Measurements from ENCODE around the gene TSPAN9. TPM values are rescaled to one million over a fixed set of nuclear protein-coding genes. Genes with fewer than 3 reads are reported as not detected.

TSPAN9 gene
- total RNA-seq, 4 donors from 2014 or later: 23.4 to 43.3 (median 29.4) TPM

GRCh38 chr12:3203713-3204112 lies 126.5 kb downstream of the TSPAN9 start:
- no peak for ATAC-seq (ENCODE audit: low FRiP score)
- TF ChIP-seq, protein P1, sequence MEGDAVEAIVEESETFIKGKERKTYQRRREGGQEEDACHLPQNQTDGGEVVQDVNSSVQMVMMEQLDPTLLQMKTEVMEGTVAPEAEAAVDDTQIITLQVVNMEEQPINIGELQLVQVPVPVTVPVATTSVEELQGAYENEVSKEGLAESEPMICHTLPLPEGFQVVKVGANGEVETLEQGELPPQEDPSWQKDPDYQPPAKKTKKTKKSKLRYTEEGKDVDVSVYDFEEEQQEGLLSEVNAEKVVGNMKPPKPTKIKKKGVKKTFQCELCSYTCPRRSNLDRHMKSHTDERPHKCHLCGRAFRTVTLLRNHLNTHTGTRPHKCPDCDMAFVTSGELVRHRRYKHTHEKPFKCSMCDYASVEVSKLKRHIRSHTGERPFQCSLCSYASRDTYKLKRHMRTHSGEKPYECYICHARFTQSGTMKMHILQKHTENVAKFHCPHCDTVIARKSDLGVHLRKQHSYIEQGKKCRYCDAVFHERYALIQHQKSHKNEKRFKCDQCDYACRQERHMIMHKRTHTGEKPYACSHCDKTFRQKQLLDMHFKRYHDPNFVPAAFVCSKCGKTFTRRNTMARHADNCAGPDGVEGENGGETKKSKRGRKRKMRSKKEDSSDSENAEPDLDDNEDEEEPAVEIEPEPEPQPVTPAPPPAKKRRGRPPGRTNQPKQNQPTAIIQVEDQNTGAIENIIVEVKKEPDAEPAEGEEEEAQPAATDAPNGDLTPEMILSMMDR (IDR thresholded peaks at IDR 0.05): no peak
- no peak for DNase-seq (ENCODE audit: low spot score)

GRCh38 chr12:3204143-3204542 lies 127.0 kb downstream of the TSPAN9 start:
- no peak for DNase-seq (ENCODE audit: low spot score)
- TF ChIP-seq, protein P1 (IDR thresholded peaks at IDR 0.05): no peak
- no peak for ATAC-seq (ENCODE audit: low FRiP score)

DNA sequence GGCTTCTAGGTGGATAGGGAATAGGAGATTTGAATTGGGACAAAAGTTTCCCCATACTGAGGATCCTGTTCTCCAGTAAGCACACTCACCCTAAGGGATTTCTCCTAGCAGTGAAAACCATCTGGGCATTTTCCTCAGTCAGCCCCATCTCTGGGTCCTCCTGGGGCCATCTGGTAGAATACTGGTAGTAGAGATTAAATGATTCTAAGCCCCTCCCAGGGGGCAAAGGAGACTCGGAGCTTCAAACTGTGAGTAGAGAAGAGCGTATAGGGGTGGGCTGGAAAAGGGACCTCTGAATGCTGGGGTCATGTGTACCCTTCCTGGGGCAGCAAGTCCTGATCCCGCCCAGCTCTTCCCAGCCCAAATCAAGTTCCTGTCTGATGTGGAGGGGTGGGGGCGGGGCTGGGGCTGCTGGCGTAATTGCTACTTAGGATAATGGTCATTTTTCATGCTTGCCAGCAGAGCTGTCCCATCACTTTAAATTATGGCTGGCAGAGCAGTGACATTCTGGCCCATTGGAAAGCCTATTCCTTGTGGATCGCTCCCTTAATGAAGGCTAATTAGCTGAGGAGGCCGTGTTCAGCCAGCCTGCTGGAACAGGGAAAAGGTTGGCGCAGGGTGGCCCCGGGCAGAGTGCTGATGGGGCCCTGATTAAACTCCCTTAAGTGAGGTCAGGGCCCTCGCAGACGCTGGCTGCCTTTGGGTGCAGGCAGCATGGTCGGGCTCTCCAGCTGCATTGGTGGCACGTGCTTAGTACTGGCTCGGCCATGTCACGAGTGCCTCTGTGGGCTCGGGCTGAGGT lies 127.8 kb downstream of the TSPAN9 start:
- ATAC-seq (ENCODE audit: low FRiP score) (no peak), DNase-seq (ENCODE audit: low spot score) (no peak)
- TF ChIP-seq, protein P1 (IDR thresholded peaks at IDR 0.05): no peak

DNA sequence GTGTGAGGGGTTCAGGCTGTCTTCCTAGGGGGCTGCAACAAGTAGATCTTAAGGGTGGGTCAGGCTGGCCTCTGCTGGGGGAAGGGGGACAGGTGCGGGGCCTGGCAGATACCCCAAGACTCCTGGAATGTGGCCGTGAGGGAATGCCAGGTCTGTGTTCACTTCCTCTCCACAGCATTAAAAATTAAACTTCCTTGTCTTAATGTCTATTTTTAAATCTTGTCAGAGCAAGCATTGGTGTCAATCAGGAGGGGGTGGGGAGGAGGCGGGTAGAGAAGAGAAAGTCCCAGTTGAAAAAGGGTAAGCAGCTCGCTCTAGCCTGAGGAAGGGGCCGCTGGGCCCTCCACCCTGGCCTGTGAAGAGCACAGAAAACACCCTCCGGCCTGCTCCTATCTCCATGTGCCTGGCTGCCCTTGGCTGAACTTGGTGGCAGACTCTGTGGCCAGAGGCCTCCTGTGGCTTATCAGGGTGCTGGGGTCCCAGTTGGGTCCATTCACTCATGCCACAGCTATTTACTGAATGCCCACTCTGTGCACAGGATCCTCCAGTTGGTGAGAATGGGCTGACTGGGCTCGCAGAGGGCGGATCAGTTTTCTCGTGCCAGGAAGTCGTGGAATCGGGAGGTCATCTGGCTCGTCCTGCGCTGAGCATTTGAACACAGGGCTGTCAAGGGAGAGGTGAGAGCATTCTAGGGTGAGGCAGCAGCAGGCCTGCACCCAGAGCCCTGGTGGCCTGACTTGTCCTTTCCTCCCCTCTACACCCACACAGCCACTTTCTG lies 128.8 kb downstream of the TSPAN9 start:
- no peak for ATAC-seq (ENCODE audit: low FRiP score)
- no peak for DNase-seq (ENCODE audit: low spot score)
- TF ChIP-seq, protein P1 (IDR thresholded peaks at IDR 0.05): no peak

GRCh38 chr12:3206536-3207072 lies 129.4 kb downstream of the TSPAN9 start:
- TF ChIP-seq, protein P1 (IDR thresholded peaks at IDR 0.05): no peak
- no peak for ATAC-seq (ENCODE audit: low FRiP score)
- no peak for DNase-seq (ENCODE audit: low spot score)

DNA sequence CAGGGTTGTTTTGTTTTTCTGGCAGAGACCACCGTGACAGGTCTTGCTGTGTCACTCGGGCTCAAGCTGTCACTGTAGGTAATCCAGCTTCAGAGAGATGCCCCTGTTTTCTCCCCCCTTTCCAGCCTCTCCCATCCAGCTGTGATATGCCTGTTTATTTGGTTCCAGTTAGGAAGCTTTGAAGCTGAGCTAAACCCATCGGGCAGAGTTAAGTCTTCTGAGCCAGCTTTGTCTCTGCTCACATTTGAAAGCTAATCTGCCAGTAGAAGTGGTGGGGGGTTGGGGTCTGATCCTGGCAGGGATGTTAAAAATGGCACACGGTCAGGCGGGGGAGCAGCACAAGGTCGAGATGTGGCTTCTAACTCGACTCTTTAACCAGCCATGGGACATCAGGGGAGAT lies 130.0 kb downstream of the TSPAN9 start:
- ATAC-seq (ENCODE audit: low FRiP score): no peak
- no peak for DNase-seq (ENCODE audit: low spot score)
- TF ChIP-seq, protein P1 (IDR thresholded peaks at IDR 0.05): no peak

Data from omental fat pad (tissue), 4 donors.